Sigmoid colon (tissue), 7 donors: ENCODE results near the gene C17orf67. TPM values are rescaled to one million over a fixed set of nuclear protein-coding genes. Genes with fewer than 3 reads are reported as not detected.

ENCODE experiments used
- DNase-seq: peaks from one replicate; pipeline ENCODE4 v3.0.0-alpha.2; 2019
- H3K27ac ChIP-seq, 4 donors: fragments of 200-600 bp; sonication (generic); one replicate each; pipeline ENCODE4 v1.5.1; 2016 to 2019; ENCODE audit warnings: mild to moderate bottlenecking in 1 of 4
- H3K27me3 ChIP-seq, 3 donors: fragments of 200-600 bp; sonication (generic); one replicate each; pipeline ENCODE4 v1.5.1; 2019; ENCODE audit warnings: mild to moderate bottlenecking in 1 of 3
- H3K36me3 ChIP-seq, 4 donors: fragments of 200-600 bp; sonication (generic); one replicate each; pipeline ENCODE4 v1.5.1; 2016 to 2019
- H3K4me1 ChIP-seq, 4 donors: fragments of 200-600 bp; sonication (generic); one replicate each; pipeline ENCODE4 v1.5.1; 2017 to 2019
- H3K4me3 ChIP-seq, 4 donors: fragments of 200-600 bp; sonication (generic); one replicate each; pipeline ENCODE4 v1.5.1; 2017 to 2019; ENCODE audit warnings: mild to moderate bottlenecking in 2 of 4, moderate library complexity in 1 of 4
- H3K9me3 ChIP-seq, 4 donors: fragments of 200-600 bp in 3 of 4; sonication (generic) in 3 of 4; one replicate each; pipeline versions ENCODE4 v1.5.1 to v1.6.1; 2013 to 2019
- CTCF ChIP-seq, 4 experiments: fragments of 450-650 bp in 3 of 4; fragments of 200-600 bp in 1 of 4; IDR thresholded peaks; one replicate each; pipeline ENCODE4 v1.5.1; 2016 to 2019; ENCODE audit warnings: antibody characterized with exemption in 4 of 4, mild to moderate bottlenecking in 3 of 4, moderate library complexity in 2 of 4
- EP300 ChIP-seq, 4 donors: sonication (generic); formaldehyde crosslinking; IDR thresholded peaks; one replicate each; pipeline ENCODE4 v1.6.1; 2017; ENCODE audit warnings: antibody characterized with exemption in 4 of 4
- POLR2A ChIP-seq, 2 donors: fragments of 450-650 bp; IDR thresholded peaks; one replicate each; pipeline ENCODE4 v1.6.1; 2016; ENCODE audit warnings: antibody characterized with exemption in 2 of 2, mild to moderate bottlenecking in 2 of 2, moderate library complexity in 2 of 2
- POLR2AphosphoS5 ChIP-seq, 4 donors: sonication (generic); formaldehyde crosslinking; IDR thresholded peaks; one replicate each; pipeline ENCODE4 v1.6.1; 2017; ENCODE audit warnings: antibody characterized with exemption in 4 of 4
- WGBS, 2 donors: extraction: QIAGEN DNeasy Blood & Tissue Kit; methylation state at CpG; one replicate each; pipeline ENCODE4 v1.1.7; 2013; 5-methylcytosine and 5-hydroxymethylcytosine counted together
- intact Hi-C: fragments of 100-400 bp; cut with DNase I; formaldehyde crosslinking; loops from one replicate; pipeline ENCODE4 v1.15.1; 2023
- polyA plus RNA-seq, 3 donors: library from polyadenylated mRNA; stranded (reverse); fragments of 200-250 nt; gene quantifications; one replicate each; pipeline ENCODE4 v1.2.3, GENCODE V29; 2013
- total RNA-seq, 4 donors: library from RNA; depleted of rRNA; stranded (reverse); fragments of >200 nt; gene quantifications; one replicate each; pipeline ENCODE4 v1.1.0, GENCODE V29; 2016
- donor health status: healthy with polysubstance abuse.
- donor health status: Bipolar disorder and iron deficiency.
- donor health status: healthy.

C17orf67 gene
- total and polyA plus RNA-seq, 7 donors = 0.99 to 2.8 (median 1.9) TPM; not detected in 1

DNA sequence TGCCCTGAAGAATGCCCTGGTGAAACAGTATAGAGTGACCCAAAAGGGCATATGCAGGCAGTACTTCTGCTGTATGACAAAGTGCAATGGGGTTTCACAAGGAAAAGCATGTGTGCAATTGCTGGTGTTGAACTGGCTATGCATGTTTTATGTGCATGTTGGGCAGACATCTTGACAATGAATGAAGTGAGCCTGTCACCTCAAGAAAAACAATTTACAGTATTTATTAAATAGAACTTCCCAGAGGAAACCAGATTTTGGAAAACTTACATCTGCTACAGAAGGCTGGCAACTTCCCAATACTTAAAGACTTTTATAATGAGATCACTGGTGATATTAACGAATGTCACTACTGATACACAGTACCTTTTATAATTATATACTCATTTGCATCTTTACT, 30.6 kb downstream of the C17orf67 start:
- no peaks in the 10 kb centered on the region for H3K27me3 ChIP-seq
- TF ChIP-seq POLR2A (IDR thresholded peaks at IDR 0.05) (no peak), EP300 (IDR thresholded peaks at IDR 0.05) (no peak), CTCF (IDR thresholded peaks at IDR 0.05) (no peak), POLR2AphosphoS5 (IDR thresholded peaks at IDR 0.05) (no peak)
- H3K9me3 ChIP-seq = no peaks in the 10 kb centered on the region
- intact Hi-C loops = no loop called here
- H3K4me3 ChIP-seq = no peak overlapping the region
- DNase-seq = no peak
- WGBS, 2 donors = 81 to 89% methylated on average over 1 of the region's 1 CpG
- peaks cover 0 to 27% (median 17%) of the 10 kb centered on the region in 4 donors for H3K4me1 ChIP-seq
- H3K36me3 ChIP-seq = no peaks in the 10 kb centered on the region
- no peak overlapping the region for H3K27ac ChIP-seq

GRCh38 chr17:56801459-56802178, 32.1 kb downstream of the C17orf67 start:
- peaks cover 0 to 22% (median 15%) of the 10 kb centered on the region in 4 donors for H3K4me1 ChIP-seq
- H3K27me3 ChIP-seq = no peaks in the 10 kb centered on the region
- WGBS, 2 donors = 84 to 87% methylated on average over 4 of the region's 4 CpGs
- no peak overlapping the region for H3K4me3 ChIP-seq
- intact Hi-C loops = no loop called here
- H3K9me3 ChIP-seq = no peaks in the 10 kb centered on the region
- H3K27ac ChIP-seq = no peak overlapping the region
- no peak for DNase-seq
- H3K36me3 ChIP-seq = no peaks in the 10 kb centered on the region
- TF ChIP-seq CTCF (IDR thresholded peaks at IDR 0.05) = no peak

GRCh38 chr17:56798916-56799315, 34.8 kb downstream of the C17orf67 start:
- 58 to 65% methylated on average over 4 of the region's 4 CpGs for WGBS, 2 donors
- peaks cover 0 to 6% (median 3%) of the 10 kb centered on the region in 4 donors for H3K4me1 ChIP-seq
- H3K9me3 ChIP-seq = no peaks in the 10 kb centered on the region
- intact Hi-C loops = loop anchor here (10.0 kb wide), 1 partner anchor 64 kb away; no protein-coding TSS in a partner anchor
- H3K27ac ChIP-seq = no peak overlapping the region
- no peaks in the 10 kb centered on the region for H3K27me3 ChIP-seq
- no peak for TF ChIP-seq POLR2A (IDR thresholded peaks at IDR 0.05)
- TF ChIP-seq POLR2AphosphoS5 (IDR thresholded peaks at IDR 0.05) = no peak
- TF ChIP-seq EP300 (IDR thresholded peaks at IDR 0.05) = no peak
- no peak for TF ChIP-seq CTCF (IDR thresholded peaks at IDR 0.05)
- H3K4me3 ChIP-seq = no peak overlapping the region
- no peak for DNase-seq
- no peaks in the 10 kb centered on the region for H3K36me3 ChIP-seq

- Histone ChIP-seq H3K27ac (no peak overlapping the region), H3K4me3 (no peak overlapping the region), H3K27me3 (no peaks in the 10 kb centered on the region), H3K9me3 (no peaks in the 10 kb centered on the region), H3K4me1 (no peaks in the 10 kb centered on the region), H3K36me3 (no peaks in the 10 kb centered on the region)
- TF ChIP-seq EP300 (IDR thresholded peaks at IDR 0.05) = no peak
- no peak for TF ChIP-seq POLR2A (IDR thresholded peaks at IDR 0.05)
- TF ChIP-seq POLR2AphosphoS5 (IDR thresholded peaks at IDR 0.05) = no peak
- no peak for TF ChIP-seq CTCF (IDR thresholded peaks at IDR 0.05)
- intact Hi-C loops = loop anchor here (10.0 kb wide), 1 partner anchor 62 kb away; no protein-coding TSS in a partner anchor
- whole genome bisulfite sequencing, 2 donors = 88 to 90% methylated on average over 8 of the region's 8 CpGs
- no peak for DNase-seq
Measured at GRCh38 chr17:56796536-56796935, 37.2 kb downstream of the C17orf67 start.
